HCEC 1CT (cell line): ENCODE measurements around the gene OSBPL7.
"Not testable (repeated sequence)": the region's sequence is repeated elsewhere in the genome, so short reads cannot be mapped to it uniquely, and the experiment has no call there.

Experiments
- DNase-seq: peaks from one replicate; pipeline ENCODE4 v3.0.0-alpha.2; 2017

Gene OSBPL7

DNA sequence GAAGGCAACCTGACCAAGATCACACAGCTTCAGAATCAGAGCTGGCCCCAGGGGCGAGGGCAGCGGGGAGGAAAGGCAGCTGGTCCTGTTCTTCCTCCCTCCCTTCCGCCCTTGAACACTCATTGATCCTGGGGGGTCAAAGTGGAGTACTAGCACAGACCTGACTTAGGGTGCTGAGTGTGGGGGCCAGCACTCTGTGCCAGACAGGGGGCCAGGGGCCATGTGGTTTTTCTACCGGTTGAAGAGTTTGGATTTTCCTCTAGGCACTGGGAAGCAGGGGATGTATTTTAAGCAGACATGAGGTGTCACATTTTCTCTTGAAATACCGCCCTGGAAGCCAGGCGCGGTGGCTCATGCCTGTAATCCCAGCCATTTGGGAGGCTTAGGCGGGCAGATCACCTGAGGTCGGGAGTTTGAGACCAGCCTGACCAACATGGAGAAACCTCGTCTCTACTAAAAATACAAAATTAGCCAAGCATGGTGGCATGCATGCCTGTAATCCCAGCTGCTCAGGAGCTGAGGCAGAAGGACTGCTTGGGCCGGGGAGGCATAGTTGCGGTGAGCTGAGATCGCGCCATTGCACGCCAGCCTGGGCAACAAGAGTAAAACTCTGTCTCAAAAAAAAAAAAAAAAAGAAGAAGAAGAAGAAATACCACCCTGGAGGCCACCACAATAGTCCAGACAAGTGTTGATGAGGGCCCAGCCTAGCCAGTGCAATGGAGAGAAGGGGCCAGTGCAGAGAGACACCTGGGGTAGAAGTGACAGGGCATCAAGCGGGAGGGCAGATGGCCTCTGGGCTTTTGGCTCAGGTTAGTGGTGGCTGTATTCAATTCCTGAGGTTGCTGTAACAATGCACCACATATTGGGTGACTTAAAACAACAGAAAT, 15.3 kb downstream of the OSBPL7 start:
- no peak for DNase-seq

DNA sequence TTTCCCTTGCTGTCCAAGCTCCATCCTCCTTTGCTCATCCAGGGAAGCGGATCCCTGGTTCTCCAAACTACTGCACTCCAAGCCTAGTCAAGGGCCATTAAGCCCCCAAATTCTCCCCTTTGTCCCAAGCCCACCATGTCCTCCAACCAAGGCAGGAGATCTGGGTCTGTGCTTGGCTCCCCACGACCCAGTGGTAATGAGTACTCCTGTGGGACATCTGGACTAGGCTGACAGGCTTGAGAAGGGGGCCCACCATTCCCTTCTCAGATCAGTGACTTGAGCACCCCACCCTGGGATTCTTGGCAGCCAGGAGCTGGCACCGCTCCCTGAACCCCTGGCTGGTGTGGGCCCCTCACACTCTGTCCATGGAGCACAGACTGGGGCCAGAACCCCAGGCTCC, 17.1 kb downstream of the OSBPL7 start:
- no peak for DNase-seq

DNA sequence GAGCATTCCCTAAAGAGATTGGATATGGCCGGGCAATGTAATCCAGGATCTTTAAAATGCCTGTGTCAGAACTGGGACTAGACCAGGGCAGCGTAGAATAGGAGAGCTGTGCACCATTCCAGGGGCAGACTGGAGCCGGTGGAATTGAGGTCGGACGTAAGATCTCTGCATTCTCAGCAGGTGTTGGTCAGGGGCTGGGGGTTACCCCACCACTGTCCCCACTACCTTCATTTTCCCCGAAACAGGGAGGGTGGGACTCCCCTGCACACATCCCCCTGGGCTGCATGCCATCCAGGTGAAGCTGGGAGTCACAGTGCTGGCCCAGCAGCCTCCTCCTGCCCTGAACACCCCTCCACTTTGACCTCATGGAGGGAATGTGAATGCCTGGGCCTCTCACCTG, 17.8 kb downstream of the OSBPL7 start:
- DNase-seq, result no peak

DNA sequence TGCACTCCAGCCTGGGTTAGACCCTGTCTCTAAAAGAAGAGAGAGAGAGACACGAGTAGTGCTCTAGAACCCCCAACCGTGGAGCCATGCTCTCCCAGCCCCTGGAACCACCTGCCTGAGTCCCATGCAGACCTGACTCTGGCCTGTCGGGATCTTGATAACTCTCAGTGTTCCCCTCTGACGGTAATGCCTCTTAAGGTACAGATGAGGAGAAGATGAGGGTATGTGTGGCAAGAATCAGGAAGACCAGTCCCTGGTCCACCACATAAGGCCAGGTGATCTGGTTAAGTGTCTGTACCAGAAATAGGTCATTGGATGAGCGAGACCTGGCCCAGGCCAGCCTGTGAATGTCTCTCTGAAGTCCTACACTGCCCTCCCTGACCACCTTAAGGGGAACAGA, 18.4 kb downstream of the OSBPL7 start:
- DNase-seq, result no peak

DNA sequence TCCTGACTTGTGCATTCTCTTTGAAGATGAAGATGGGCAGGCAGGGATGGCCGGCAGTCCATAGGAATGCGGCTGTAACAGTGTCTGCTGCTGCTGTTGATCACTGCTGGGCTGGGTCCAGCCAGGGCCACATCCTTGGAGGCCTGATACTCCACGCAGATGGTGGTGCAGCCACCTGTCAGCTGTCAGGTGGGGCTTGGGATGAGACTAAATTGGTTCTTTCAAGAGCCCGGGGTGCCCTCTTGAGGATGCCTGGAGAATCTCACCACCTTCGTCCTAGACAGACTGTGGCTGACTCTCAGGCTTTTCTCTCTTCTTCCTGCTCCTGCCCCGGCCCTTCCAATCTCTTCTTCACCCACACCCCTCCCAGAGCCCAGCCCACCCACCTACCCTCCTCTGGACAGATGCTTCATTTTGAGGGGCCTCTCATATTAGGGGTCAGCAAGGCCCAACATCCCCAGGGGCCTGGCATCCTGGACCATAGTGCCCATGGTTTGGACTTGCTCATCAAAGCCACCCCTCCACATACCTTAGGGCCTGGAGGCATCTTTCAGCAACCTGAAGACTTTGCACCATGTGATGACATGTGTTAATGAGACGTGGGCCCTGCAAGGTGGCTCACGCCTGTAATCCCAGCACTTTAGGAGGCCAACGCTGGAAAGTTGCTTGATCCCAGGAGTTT, 19.1 kb downstream of the OSBPL7 start:
- peak; percentile 40 for DNase-seq

DNA sequence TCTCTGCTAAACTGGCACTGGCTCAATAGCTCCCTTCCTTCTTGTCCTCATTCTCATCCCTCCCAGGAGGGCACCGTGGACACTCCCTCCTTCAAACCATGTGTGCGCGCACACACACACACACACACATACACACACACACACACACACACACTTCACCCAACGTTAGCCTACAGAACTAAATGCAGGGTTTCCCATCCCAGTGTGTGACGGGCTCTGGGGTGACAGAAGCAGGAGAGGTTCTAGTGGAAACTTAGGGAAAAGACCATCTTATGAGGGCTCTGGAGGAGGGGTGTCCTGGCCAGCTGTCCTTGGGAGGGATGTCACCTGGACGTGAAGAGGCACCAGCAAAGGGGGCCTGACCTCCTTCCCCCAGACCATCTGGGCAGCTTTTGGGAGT, 19.7 kb downstream of the OSBPL7 start:
- DNase-seq, result no peak

DNA sequence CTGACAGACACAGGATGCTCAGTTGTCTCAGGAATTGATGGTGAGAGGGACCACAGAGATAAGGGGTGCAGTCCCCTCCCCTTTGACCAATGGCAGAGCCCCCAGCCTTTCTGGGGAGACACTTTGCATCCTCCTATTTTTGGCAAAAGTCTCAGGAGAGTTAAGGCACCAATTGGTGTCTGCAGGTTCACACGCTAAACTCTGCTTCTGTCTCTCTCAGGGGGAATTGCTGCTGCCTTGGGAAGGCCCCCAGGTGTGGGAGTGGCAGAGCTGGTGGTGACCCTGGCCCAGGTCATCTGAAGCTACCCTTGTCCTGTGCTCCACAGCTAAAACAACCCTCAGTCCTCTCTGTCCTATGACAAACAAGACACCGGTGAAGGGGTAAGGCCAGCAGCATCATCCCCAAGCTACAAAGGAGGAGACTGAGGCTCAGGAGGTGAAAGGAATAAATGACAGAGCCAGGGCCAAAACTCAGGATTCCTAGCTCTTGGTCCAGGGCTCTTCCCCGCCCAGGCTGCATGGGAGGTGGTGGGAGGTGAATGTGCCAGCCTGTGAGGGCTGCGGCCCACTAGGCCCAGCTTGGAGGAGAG, 20.3 kb downstream of the OSBPL7 start:
- no peak for DNase-seq

DNA sequence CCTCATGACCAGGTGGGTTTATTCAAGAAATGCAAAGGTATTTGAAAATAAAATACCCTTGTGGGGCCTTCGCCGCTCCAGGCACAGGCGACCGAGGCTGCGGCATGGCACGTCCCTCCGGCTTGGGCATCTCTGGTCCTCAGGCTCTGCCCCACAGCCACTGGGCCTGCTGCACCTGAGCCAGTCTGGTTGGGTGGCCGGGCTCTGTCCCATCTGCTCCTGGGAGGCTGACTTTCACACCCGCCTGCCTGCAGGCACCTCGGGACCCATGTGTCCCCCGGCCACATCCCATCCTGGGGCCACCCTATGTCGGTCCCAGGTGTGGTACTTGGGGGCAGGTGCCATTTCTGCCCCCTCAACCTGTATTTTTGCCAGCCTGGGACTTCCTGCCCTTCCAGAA, 20.9 kb downstream of the OSBPL7 start:
- DNase-seq, result no peak

DNA sequence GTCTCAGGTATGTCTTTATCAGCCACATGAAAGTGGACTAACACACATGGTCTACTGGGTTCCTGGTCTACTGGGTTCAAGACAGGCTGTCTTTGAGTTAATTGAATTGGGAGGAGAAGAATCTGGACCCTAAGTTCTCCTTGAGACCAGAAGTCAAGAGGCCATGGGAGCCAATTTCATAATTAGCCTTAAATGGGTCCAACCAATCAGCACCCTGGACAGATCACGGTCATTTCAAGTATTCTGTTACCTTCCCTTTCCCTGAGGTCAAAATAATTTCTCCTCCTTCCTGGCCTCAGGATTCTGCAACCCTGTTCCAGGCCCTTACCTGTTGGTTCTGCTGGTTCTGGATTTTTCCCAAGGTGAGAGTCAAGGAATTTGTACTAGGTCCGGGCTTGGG, 23.8 kb downstream of the OSBPL7 start:
- no peak for DNase-seq

DNA sequence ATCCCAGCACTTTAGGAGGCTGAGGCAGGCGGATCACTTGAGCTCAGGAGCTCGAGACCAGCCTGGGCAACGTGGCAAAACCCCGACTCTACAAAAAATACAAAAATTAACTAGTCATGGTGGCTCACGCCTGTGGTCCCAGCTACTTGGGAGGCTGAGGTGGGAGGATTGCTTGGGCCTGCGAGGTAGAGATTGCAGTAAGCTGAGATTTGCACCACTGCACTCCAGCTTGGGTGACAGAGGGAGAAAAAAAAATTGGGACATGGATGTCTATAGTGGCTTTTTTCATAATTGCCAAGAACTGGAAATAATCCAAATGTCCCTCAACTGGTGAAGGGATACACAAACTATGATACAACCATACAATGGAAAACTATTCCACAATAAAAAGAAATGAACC, 28.6 kb downstream of the OSBPL7 start:
- DNase-seq, result no peak

DNA sequence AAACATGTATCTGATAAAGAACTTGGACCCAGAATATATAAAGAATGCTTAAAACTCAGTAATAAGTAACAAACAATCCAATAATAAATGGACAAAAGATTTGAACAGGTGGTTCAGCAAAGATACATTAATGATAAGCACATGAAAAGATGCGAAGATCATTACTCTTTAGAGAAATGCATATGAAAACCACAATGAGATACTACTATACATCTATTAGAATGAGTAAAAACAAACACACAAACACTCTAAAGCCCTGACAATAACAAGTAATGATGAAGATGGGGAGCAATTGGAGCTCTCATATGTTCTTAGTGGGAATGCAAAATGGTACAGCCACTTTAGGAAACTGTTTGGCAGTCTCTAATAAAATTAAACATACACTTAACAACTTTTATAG, 29.1 kb downstream of the OSBPL7 start:
- no peak for DNase-seq

DNA sequence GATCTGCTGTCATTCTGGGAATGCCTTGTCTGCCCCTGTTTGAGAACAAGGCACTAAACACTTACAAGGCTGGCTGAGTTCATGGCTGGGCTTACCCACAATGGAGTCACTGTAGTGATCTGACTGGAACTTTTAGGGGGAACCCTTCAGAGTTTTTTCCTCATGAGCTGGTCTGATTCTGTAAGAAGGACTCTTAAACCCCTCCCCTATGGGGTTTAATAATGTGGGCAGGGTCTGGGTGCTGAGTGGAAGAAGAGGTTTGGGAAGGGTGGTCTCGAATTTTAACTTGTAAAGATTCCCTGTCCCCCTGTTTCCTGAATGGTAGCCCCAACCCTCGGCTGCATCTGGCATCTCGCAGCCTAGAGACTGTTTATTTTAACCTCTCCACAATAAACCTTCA, 30.6 kb downstream of the OSBPL7 start:
- no peak for DNase-seq

DNA sequence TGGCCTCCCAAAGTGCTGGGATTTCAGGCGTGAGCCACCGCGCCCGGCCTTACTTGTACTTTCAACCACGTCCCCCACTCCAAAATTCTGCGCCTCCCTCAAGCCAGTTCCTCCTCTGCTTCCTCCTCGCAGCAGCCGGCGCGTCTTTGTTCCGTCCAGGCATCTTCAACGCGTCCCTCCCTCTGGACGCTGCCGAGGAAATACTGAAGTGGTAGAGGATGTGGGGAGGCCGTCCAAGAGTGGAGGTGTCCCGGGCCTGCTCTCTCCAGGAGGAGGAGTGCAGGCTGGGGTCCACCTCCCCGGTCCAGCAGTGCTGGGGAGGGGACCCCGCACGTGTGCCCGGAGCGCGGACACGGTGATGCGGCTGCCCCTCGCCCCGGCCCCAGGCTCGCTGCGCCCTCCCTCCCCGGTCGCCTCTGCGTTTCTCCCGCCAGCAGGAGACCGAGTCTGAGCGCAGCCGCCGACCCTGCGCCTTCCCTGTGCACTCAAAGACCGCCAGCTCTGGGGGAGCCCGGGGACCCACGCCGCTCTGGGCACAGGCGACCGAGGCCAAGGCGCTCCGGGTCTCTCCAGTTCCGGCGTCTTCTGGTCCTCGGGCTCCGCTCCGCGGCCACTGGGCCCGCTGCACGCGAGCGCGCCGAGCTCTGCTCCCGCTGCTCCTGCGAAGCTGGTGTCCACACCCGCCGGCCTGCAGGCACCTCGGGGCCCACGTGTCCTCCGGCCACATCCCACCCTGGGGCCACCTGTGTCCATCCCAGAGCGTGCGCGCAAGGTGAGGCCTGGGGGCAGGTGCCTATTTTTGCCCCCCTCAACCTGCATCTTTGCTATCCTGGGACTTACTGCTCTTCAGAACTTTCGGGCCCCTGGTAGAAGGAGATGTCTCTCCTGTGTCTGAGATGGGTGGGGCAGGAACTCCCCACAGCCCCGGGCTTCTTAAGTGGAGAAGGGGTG, 31.7 kb downstream of the OSBPL7 start:
- peak; percentile 15 for DNase-seq

DNA sequence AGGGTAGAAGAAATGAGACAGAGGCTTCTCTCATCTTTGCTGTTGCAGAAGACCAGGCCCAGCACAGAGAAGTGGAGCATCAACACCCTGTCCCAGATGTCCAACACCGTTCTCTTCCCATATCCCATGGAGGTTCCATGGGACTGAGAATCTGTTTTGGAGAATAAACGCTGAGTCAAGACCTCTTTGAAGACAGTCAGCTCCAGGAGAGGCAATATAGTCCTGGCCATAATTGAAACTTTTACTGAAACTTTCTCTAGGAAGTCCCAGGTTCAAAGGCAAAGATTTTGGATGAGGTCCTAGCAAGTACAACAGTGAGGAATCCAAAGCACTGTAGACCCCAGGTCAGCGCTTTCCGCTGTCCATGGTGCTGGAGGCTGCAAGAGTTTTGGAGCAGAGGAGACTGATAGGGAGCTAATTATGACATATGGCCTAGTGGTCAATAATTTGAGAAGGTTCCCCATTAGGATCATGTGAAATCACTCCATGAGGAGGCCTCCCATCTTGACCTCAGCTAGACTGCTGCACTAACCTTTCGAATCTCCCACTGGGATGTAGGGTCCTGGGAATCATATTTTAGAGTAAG, 36.0 kb downstream of the OSBPL7 start:
- DNase-seq, result peak; percentile 15

DNA sequence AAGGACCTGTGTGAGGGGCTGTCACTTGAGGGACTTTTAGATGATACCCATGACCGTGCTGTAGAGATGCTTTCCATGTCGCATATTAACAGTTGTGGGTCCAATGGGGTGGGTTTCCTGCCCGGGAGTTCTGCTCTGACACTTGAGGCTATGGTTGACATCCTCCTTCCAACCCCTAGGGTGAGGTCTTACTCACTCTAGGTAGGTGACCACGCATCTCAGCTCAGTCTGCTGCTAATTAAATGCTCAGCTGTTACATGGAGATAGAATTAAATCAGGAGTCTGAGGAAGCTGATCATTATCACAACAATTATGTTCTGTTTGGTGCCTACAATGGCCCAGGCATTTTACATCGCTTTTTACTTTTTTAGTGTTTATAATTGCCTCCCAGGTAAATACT, 40.2 kb downstream of the OSBPL7 start:
- no peak for DNase-seq

DNA sequence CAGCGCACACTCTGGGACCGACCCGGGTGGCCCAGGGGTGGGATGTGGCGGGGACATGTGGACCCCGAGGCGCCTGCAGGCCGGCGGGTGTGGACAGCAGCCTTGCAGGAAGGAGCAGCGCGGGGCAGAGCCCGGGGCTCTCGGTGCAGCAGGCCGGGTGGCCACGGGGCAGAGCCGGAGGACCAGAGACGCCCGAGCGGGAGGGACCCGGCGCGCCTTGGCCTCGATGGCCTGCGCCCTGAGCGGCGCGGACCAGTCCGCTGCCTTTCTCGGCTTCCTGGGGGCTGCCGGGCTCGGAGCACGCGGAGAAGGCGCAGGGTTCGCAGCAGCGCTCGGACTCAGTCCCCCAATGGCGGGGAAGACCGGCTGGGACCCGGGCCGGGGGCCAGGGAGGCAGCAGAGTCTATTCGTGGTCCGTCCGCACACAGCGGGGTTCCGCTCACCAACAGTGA, 43.4 kb downstream of the OSBPL7 start:
- DNase-seq, result no peak

DNA sequence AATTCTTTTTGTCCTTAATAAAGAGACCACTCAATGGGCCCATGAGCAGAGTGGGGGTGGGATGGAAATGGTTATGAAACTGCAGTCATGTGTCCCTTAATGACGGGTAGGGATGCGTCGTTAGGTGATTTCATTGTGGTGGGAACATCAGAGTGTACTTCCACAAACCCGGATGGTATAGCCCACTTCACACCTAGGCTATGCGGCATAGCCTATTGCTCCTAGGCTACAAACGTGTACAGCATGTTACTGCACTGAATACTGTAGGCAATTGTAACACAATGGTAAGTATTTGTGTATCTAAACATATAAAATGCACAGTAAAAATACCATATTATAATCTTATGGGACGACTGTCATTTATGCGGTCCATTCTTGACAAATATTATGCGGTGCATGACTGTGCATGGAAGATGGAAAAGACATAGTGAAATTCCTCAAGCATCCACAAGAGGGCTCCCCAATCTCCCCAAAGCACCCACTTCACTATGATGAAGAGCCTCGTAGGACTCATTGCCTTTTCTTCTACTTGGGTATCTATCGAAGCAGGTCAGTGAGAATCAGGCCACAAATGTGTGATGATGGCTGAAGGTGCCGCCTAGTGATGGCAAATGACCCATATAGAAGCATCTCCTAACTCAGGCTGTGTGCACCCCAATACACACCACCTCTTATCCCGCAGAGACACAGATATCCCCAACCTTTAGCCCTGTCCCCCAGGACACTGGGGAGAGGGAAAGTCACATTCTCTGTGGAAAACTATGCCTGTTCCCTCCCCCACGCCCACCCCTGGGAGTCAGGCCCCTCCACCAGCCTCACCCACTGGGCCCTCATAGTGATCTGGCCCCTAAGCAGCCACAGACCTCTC, 45.0 kb downstream of the OSBPL7 start:
- peak; percentile 52 for DNase-seq

DNA sequence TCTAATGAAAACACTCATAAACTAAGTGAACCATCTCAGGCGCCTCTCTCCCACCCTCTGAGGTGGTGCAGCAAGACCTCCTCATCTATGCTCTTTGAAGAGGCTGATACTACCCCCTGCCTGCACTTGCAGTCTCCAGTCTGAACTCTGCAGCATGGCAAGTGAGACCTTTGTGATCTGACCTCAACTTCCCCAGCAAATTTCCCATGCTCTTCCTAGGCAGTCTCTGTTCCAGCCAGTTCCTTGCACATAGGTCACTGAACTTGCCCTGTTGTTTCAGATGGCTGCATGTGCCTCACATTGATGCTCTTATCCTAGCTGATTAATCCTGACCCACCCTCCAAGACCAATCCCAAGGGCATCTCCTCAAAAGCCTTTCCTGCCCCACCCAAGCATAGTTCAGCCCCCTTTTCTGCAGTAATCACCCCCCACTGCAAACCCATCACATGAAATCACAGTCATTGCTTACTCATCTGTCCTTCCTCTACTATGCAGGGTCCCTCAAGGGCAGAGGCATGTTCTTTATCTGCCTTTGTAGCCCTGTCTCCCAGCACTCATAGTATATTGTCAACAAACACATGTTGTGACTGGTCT, 46.5 kb downstream of the OSBPL7 start:
- peak; percentile 10 for DNase-seq

DNA sequence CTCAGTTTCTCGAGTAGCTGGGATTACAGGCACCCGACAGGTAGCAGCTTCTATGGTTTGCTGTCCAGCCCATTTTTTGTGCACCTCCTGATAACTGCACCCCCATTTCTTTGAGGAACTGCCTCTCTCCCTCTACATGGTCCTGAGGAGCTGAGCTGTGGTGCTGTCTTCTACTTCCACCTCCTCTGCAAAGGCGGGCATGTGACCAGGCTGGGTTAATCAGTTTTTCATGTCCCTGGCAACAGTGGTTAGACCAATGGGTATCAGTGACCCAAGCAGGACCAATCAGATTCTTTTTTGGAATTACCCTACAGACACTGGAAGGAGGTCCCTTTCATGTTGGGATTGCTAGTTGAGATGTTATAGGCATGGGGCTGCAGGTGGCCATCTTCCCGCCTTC, 47.3 kb downstream of the OSBPL7 start:
- DNase-seq, result no peak

DNA sequence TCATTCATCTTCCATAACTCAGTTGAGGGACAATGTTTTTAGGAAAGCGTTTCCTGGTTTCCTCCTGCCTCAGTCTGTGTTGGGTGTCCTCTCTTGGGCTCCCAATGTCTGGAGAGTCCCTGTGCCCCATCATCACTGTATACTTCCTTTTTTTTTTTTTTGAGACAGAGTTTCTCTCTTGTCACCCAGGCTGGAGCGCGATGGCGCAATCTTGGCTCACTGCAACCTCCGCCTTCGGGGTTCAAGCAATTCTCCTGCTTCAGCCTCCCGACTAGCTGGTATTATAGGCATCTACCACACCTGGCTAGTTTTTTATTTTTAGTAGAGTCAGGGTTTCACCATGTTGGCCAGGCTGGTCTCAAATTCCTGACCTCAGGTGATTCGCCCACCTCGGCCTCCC, 47.9 kb downstream of the OSBPL7 start:
- not testable (repeated sequence) for DNase-seq
